GM19372 (cell line): ENCODE data around the gene KRT6C.

Experiments
- ATAC-seq: cut with Tn5 transposase; IDR thresholded peaks from one replicate; pipeline ENCODE4 v1.9.1; 2021; ENCODE audit warnings: mild to moderate bottlenecking, low read depth, moderate library complexity; ENCODE audit not compliant: unreplicated experiment

Gene KRT6C

DNA sequence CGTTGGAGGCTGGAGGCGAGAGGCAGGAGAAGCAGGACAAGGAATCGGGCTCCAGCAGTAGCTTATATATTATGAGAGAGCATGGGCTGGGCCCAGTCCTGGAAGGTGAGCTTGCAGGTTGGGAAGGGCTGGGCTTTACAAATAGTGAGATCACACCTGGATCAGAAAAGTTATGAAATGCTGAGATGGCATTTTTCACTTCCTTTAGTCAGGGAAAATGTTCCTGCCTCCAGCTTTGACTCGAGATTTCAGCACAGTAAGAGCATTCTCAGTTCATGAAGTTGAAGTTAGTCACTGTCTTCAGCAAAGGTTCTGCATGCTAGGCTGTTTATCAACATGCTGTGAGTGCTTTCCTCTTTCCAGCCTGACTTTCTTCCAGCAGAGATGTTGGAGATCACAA lies at the start of gene KRT6C:
Gene KRT6C, minus strand, starts transcription at position 38 of the 400 bp plus-strand sequence. CDS start 68 bp downstream, outside the sequence.
- ATAC-seq: no peak

DNA sequence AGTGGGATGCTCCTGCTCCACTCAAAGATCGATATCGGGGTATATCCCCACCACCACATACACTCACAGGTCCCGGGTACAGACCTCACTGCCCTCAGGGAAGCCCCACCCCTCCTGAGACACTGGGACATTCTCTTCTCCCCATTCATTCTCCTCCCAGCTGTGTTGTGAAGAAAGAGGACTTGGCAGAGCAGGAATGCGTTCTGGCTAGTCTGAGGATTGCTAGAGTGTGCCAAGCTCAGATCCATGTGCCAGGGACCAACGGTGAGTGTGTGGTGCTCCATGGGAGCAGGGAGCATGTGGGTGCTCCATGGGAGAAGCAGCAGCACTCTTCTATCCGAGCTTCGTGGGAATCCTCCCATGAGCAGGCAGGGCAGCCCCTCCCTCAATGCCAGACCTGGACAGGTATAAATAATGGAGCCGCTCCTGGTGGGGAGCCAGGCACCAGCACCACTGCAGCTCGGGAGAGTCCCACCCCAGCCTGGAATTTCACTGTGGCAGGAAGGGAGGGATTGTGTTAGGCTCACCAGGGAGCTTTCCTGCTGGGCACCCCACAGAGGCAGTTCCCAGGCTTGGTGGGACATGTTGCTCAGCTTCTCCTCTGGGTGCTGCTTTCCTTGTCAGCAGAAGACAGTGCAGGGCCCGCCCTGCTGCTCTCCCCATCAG lies 48.9 kb upstream of the KRT6C start:
- no peak for ATAC-seq

DNA sequence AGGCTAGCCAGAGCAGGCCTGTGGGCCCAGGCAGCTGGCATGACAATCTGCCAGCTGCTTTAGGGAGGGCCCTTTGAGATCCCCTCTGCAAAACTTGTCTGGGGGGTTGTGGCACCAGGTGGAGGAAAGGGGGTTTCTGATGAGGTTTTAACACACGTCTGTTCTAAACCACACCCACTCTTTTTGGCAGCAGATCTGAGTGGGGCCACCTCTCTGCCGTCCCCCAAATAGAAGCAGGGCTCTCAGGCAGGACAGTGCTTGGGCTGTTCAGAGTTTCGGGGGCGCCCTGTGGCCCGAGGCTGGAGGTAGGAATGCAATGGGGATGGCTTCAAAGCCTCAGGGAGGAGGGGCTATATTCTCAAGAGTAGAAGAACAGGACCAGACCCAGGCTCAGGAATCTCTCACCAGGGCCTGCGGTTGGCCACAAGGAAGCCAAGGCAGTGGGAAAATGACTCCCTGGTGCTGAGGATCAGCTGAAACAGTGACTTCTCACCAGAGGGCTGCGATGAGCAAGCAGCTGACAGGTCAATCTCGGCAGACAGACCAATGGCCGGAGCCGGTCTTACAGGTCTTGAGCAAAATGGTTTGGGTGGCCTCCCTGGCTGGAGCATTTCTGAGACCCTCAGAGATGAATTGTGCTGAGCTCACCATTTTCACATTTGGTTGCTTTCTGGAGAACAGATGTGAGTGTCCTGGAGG lies 48.1 kb upstream of the KRT6C start:
- ATAC-seq: no peak

DNA sequence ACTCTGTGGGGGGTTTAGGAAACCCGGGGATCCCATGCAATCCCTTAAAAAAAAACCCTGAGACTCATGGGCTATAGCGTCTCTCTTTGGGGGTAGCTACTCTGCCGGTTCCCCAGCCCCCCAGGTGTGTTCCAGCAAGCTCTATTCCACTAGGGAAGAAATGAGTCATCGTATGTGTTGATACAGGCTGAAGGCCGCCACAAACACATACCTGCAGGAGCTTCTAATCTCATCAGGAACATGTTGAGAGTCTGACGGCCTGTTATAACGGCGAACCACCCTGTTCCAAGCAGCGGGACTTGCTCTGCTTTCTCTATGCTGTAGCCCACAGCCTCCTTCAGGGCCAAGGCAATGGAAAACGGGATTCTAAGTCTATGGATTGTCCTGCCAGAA lies 47.6 kb upstream of the KRT6C start:
- no peak for ATAC-seq

DNA sequence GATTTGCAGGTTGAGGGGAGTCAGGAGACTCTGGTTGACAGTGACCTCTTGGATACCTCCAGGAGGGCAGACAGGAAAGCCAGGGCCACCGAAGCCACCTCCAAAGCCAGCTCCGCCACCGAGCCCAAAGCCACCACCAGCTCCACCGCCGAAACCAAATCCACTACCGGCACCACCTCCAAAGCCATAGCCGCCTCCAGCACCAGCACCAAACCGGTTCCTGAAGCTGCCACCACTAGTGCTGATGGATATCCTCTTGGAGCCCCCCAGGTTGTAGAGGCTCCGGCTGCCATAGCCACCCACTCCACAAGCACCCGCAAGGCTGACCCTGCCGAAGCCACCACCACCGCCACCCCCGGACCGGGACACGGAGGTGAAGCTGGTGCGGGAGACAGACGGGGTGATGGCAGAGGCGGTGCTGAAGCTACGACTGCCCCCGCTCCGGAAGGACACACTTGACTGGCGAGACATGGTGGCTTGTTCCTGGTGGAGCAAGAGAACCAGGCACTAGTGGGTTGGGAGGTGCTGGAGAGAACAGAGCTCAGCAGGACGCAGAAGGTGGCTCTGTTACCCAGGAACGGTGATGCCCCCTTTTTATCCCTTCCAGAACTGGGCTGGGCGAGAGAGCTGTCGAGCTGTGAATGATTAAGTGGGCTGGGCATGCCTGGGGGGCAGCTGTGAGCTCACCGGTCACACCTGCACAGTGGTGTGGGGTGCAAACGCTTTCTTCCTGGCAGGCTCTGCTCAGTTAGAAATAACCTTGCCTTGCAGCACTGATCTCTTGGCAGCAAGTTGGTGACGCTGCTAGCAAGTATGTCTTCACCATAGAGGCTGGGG lies 46.4 kb upstream of the KRT6C start, which contains the start of gene KRT5:
Gene KRT5, minus strand, starts transcription at position 569 of the 837 bp plus-strand sequence. Its CDS starts 98 bp downstream, at position 471.
- no peak for ATAC-seq

DNA sequence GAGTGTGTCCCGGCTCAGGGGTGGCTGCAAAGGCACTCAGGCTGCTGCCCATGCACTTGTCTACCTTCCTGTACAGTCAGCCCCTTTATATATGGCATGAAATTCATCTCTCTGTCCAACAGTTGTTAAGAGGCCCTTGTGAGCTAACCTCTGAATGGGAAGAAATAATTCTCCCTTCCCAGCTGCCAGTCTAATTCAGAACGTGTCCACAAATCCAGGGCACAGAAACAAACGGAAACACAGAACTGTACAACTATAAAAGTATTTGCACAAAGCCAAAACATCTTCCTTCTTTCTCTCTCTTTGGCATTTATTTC lies 45.7 kb upstream of the KRT6C start:
- no peak for ATAC-seq

DNA sequence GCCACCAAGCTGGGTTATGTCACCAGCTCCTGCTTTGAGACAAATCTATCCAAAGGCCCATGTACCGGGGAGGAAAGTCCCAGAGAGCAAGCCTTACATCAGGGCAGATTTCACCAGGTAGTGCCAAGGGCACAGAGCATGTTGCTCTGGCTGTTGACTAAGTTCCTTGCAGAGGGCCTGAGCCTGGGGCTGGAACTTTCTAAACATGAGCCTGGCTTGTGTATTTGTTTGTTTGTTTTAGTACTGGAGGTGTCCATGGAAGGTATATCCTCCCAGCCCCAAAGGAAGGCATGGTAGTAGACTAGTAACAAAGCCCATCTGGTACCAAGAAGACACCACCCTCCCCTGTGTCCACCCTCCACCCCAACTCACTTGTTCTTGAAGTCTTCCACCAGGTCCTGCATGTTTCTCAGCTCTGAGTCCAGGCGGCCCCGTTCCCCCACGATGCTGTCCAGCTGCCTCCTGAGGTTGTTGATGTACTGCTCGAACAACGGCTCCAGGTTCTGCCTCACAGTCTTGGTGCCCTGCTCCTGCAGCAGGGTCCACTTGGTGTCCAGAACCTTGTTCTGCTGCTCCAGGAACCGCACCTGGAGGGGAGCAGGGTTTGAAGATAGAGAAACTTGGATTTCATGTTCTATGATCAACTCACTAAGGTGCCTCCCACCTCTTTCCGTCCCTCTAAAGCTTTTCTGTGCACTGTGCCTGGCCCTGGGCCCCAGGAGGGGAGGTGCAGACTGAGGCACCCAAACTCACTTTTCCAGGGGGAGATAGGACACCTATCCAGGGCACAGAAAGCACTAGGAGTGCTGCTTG lies 45.2 kb upstream of the KRT6C start:
- no peak for ATAC-seq

DNA sequence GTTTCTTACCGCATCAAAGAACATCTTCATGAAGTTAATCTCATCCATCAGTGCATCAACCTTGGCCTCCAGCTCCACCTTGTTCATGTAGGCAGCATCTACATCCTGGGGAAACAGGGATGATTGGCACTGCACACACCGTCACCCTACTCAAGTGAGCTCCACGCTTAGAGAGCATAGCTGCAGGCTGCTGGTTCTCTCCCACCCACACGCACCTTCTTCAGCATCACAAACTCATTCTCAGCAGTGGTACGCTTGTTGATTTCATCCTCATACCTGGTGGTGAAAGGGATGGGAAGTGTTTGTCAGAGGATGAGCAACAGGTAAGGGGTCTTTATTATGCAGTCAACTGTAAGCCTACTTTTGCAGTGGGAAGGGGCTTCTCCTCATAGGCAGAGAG lies 44.3 kb upstream of the KRT6C start:
- no peak for ATAC-seq

DNA sequence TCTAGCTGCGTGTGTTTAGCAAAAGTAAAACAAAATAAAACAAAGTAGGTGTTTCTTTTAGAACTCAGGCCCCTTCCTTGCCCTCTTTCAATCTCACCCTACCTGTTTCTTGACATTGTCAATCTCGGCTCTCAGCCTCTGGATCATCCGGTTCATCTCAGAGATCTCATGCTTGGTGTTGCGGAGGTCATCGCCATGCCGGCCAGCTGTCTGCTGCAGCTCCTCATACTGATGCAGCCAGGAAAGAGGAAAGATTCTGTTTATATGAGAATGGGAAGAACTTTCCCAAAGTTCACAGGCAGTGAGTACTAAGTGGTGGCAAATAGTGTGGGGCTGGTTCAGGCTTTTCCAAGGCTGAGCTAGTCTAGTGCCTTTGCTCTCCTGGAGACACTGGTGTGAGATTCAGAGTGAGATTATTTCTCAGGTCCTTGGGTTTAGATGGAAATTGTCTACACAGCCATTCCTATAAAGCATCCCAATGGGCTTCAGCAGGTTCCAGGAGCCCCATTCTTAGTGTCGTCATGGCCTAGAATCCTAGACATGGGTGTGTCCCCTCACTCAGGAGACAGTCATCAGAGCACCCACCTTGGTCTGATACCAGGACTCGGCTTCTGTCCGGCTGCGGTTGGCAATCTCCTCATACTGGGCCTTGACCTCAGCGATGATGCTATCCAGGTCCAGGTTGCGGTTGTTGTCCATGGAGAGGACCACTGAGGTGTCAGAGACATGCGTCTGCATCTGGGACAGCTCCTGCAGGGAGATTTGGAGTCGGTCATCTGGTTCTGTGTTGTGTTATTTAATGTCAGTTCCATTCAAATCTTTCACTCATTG lies 43.6 kb upstream of the KRT6C start:
- no peak for ATAC-seq

DNA sequence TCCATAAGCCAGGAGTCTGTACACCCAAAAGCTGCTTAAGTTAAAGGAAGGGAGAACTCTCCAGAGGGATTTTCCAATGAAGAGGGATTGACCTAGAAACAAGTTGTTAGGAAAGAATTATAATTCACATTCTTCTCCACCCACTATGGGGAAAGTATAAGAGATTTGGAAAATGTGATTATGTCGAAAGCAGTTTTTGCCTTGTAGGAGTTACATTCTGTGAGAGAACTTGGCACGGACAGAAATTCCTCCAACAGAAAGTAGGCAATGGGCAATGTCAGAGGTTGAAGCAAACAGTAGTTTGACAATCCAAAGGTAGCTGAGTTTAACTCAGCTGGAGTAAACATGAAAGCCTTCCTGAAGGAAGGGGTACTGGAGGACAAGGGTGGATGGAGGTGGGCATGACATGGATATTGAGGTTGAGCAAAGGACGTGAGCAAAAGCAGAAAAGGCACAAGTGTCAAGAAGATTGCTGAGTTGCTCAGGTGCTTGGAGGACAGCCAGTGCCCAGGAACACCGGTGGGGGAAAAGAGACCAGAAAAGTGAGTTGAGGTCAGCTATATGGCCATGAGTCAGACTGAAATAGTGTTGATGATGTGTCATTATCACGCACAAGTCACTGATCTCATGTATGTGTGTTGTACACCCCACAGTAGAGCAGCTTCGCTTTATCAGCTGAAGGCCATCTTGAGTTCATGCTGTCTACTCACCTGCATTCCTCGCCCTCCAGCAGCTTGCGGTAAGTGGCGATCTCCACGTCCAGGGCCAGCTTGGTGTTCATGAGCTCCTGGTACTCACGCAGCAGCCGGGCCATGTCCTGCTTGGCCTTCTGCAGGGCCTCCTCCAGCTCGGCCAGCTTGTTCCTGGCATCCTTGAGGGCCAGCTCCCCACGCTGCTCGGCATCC lies 42.6 kb upstream of the KRT6C start:
- no peak for ATAC-seq

DNA sequence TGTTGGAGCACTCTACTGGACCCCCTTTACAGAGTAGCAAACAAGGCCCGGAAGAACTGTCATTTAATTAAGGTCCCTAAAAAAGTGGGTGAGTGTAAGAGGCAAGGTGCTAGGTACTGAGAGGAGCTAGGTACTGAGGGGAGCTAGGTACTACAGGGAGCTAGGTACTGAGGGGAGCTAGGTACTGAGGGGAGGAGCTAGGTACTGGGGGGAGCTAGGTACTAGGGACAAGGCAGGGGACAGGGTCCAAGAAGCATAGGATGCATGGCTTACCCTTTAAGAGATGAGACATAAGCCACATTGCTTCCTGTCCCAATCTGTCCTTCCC lies 41.7 kb upstream of the KRT6C start:
- no peak for ATAC-seq

DNA sequence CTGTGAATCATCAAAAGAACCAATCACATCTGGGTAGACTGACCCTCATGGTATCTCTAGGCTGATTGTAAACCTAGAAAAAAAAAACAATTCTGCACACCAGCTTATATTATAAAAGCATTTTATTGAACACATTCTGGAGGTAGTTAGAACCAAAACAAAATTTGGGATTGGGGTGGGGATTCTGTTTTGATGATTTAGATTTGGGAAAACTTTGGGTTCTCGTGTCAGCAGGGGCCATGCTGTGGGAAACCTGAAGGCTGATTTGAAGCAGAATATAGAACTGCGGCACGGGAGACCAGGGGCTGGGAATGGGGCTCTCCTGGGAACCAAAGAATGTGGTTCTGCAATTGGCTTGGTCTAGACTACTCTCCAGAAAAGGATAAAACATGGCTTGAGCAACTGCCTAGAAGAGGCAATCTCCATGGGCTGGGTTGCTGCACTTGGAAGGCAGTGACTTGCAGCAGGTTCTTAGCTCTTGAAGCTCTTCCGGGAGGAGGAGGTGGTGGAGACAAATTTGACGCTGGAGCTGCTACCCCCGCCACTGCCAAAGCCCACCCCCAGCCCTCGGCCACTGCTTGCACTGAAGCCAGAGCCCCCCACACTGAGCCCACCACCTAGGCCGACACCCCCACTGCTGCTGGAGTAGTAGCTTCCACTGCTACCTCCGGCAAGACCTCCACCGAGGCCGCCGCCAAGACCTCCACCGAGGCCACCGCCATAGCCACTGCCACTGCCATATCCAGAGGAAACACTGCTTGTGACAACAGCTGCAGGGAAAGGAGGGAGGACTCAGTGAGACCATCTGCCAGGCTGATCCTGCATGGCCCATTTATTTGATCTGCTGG lies 41.1 kb upstream of the KRT6C start:
- no peak for ATAC-seq

DNA sequence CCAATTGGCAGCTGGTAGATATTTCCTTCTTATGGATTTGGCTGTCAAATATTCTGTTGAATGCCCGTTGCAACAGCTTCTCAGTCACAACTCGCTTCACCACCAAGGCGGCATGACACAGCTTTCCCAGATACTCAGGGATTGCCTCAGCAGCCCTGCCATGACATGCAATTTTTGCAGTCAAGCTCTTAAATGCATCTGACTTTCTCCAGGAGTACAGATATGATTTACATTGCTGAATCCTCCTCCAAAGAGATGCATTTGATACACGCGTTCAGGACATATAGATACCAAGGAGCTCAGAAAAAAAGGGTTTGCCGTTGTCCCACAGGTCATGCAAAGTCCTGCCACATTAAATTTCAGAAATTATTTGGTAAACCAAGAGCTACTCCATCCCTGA lies 40.1 kb upstream of the KRT6C start:
- ATAC-seq: no peak

DNA sequence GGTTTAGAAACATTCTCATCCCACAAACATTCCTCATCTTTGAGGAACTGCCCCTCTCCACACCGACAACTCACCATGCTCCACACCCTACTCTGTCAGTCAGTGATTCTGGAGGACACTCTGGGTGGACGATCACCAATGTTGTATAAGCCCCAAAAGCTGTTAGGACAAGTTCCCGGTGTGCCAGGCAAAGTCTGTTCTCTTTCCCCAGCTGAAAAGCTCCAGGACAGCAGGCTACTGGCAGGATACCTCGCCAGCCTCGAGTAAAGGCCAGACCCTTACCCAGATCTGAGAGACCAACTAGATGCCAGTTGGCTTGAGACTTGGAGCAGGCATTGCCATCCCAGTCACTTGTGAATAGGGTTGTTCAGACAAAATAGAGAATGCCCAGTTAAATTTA lies 34.6 kb upstream of the KRT6C start:
- ATAC-seq: no peak

DNA sequence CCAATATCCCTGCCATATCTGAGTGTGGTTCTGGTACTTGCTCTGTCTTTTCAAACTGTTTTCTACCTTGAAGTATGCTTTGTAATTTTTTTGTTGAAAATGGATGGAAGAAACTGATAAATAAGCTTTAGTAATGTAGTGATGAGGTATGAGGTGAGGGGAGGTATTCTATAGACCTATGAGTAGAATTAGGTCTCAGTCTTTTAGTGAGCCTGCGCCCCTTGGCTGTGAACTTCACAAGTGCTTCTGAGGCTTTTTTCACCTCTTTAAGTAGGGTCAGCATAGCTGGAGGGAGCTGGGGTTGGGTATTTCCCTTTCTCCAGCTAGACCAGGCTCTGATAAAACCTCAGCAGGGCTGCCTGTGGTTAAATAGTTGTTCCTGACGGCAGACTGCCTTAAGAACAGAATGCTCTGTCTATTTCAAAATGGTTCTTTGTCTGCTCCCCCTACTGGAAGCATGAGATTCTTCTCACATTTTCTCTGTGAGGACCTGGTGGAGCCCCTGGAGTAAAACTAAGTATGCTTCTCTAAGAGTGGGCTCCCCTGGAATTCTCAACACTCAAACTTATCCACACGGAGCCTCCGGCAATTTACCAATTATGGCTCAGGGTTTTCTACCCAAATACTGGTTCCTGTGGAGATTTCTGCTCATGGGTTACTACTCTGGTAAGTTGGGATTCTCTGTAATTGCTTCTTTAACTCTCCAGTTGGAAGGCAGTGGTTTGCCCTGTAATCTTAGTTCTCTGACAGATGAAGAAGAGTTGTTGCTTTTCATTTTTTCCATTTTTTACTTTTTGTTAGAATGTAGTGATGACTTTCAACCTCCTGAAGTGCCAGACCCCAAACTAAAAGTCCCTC lies 33.5 kb upstream of the KRT6C start:
- no peak for ATAC-seq

DNA sequence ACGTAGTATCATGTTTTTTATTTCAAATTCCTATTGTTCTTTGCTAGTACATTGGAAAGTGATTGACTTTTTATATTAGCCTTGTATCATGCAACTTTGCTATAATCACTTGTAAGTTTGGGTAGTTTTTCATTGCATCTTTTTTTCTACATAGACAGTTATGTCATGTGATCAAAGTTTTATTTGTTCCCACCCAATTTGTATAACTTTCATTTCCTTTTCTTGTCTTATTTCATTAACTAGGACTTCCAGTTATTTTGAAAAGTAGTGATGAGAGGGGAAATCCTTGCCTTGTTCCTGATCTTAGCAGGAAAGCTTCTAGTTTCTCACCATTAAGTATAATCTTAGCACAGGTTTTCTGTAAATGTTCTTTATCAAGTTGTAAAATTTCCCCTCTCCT lies 29.3 kb upstream of the KRT6C start:
- no peak for ATAC-seq

DNA sequence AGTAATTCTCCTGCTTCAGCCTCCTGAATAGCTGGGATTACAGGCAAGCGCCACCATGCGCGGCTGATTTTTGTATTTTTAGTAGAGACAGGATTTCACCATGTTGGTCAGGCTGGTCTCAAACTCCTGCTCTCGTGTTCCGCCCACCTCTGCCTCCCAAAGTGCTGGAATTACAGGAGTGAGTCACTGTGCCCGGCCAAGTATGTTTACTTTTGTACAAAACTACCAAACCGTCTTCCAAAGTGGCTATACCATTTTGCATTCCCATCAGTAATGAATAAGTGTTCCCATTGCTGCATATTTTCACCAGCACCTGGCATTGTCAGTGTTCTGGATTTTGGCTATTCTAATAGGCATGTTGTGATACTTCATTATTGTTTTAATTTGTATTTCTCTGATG lies 27.9 kb upstream of the KRT6C start:
- no peak for ATAC-seq
